K562 (cell line): ENCODE results near the gene RGL2. TPM values are rescaled to one million over a fixed set of nuclear protein-coding genes. Genes with fewer than 3 reads are reported as not detected.

Source experiments
- BCOR ChIP-seq: fragments of 450-650 bp; IDR thresholded peaks from 2 replicates; pipeline ENCODE4 v1.6.1; 2016
- C11orf30 ChIP-seq: fragments of 450-650 bp; IDR thresholded peaks from 2 replicates; pipeline ENCODE4 v1.6.1; 2016; ENCODE audit warnings: low read depth, mild to moderate bottlenecking
- DPF2 ChIP-seq: fragments of 450-650 bp; IDR thresholded peaks from 2 replicates; pipeline ENCODE4 v1.6.1; 2016
- GTF2F1 ChIP-seq: IDR thresholded peaks from 2 replicates; pipeline ENCODE4 v1.6.1; 2011; ENCODE audit warnings: low read depth, low read length, improper control_type of control experiment
- HES1 ChIP-seq: fragments of 450-650 bp; IDR thresholded peaks from 2 replicates; pipeline ENCODE4 v1.6.1; 2016; ENCODE audit warnings: low read depth, mild to moderate bottlenecking, moderate library complexity
- KDM5B ChIP-seq: fragments of 200-600 bp; sonication (generic); IDR thresholded peaks from 2 replicates; pipeline ENCODE4 v1.6.1; 2012; ENCODE audit warnings: low read depth, mild to moderate bottlenecking, moderate library complexity, low read length, control low read depth, inconsistent platforms; ENCODE audit not compliant: insufficient replicate concordance
- LCOR ChIP-seq: sonication (generic); formaldehyde crosslinking; IDR thresholded peaks from 2 replicates; pipeline ENCODE4 v1.8.0; 2022; ENCODE audit warnings: mild to moderate bottlenecking, missing genetic modification reagents
- MAFK ChIP-seq: IDR thresholded peaks from 2 replicates; pipeline ENCODE4 v1.6.1; 2011; ENCODE audit warnings: low read length, improper control_type of control experiment
- NEUROD1 ChIP-seq: fragments of 150-350 bp; IDR thresholded peaks from 2 replicates; pipeline ENCODE4 v1.6.1; 2014; ENCODE audit warnings: borderline replicate concordance, low read length, low read depth; ENCODE audit not compliant: partially characterized antibody
- NFYB ChIP-seq: IDR thresholded peaks from 2 replicates; pipeline ENCODE4 v1.6.1; 2011; ENCODE audit warnings: mild to moderate bottlenecking, moderate library complexity; ENCODE audit not compliant: insufficient read length; ENCODE audit errors: extremely low read depth
- NRF1 ChIP-seq, 2 experiments: fragments of 450-650 bp; IDR thresholded peaks in 1 of 2; conservative IDR thresholded peaks in 1 of 2; 2 replicates each; pipeline ENCODE4 v1.6.1; 2014; ENCODE audit warnings: mild to moderate bottlenecking in 2 of 2
- PHB ChIP-seq: fragments of 250-450 bp; sonication (Bioruptor Pico); IDR thresholded peaks from 2 replicates; pipeline ENCODE4 v1.5.0; 2021
- SMARCE1 ChIP-seq: fragments of 450-650 bp; IDR thresholded peaks from 2 replicates; pipeline ENCODE4 v1.7.1; 2016; ENCODE audit warnings: mild to moderate bottlenecking
- SNIP1 ChIP-seq: fragments of 450-650 bp; IDR thresholded peaks from 2 replicates; pipeline ENCODE4 v1.7.1; 2017; ENCODE audit warnings: low read depth, mild to moderate bottlenecking
- TBP ChIP-seq: optimal IDR thresholded peaks from 2 replicates; pipeline ENCODE3; 2011; ENCODE audit warnings: low read depth, low read length, improper control_type of control experiment
- ZBTB40 ChIP-seq, 2 experiments: fragments of 450-650 bp in 1 of 2; sonication (generic) in 1 of 2; formaldehyde crosslinking in 1 of 2; IDR thresholded peaks; 2 replicates each; pipeline versions ENCODE4 v1.7.1 to v1.9.0; 2016 to 2022; ENCODE audit warnings: inconsistent platforms in 1 of 2, mild to moderate bottlenecking in 1 of 2, missing genetic modification reagents in 1 of 2
- ZBTB7A ChIP-seq: IDR thresholded peaks from 2 replicates; pipeline ENCODE4 v1.6.1; 2011; ENCODE audit warnings: low read depth, mild to moderate bottlenecking, low read length, moderate library complexity, borderline replicate concordance; ENCODE audit not compliant: control insufficient read depth
- ZNF217 ChIP-seq: sonication (generic); formaldehyde crosslinking; IDR thresholded peaks from 2 replicates; pipeline ENCODE4 v1.8.0; 2022; ENCODE audit warnings: mild to moderate bottlenecking, missing genetic modification reagents
- ZNF696 ChIP-seq: fragments of 250-450 bp; sonication (Bioruptor Pico); conservative IDR thresholded peaks from 2 replicates; pipeline ENCODE4 v1.4.0; 2020; ENCODE audit warnings: mild to moderate bottlenecking, moderate library complexity
- ZNF717 ChIP-seq: fragments of 250-450 bp; sonication (Bioruptor Pico); IDR thresholded peaks from 2 replicates; pipeline ENCODE4 v1.5.0; 2021
- polyA plus RNA-seq, 8 experiments: library from polyadenylated mRNA; depleted of rRNA in 4 of 8; stranded (reverse) in 5 of 8; unstranded in 3 of 8; fragments of >200 nt; fragmentation: Nextera tagmentation in 2 of 8; fragmentation: Illumina TruSeq in 1 of 8; extraction: Ambion mirVana in 2 of 8; extraction: Trizol in 1 of 8; gene quantifications; 2 replicates each; pipeline versions ENCODE4 v1.2.1 to v1.2.3, GENCODE V29; 2011 to 2014; ENCODE audit warnings: inconsistent platforms in 1 of 8, missing spikeins in 1 of 8
- total RNA-seq, 7 experiments: library from RNA; depleted of rRNA in 6 of 7; stranded (reverse); fragments of >200 nt in 6 of 7; fragmentation: Illumina TruSeq in 2 of 7; extraction: Trizol in 2 of 7; gene quantifications; 2 replicates each; pipeline versions ENCODE4 v1.2.1 to v1.2.3, GENCODE V29; 2011 to 2021; ENCODE audit warnings: low replicate concordance in 1 of 7

RGL2 gene
- total and polyA plus RNA-seq, 9 of the 15 experiments (the other 6 are each of a cell fraction or from before 2014, with no cell fraction given) = 1.8 to 57.1 (median 19.5) TPM

- TF ChIP-seq ZNF217 (CRISPR knock-in tag) (no peak), LCOR (CRISPR knock-in tag) (no peak), ZNF717 (CRISPR knock-in tag) (no peak), BCOR (peak; percentile 82), NRF1 (conservative IDR thresholded peaks at IDR 0.05 in 1 of 2, IDR thresholded peaks at IDR 0.05 in 1 of 2) (peak; percentile 62 to 75), ZBTB40 (IDR thresholded peaks at IDR 0.05) (peak; percentile 58), ZBTB40 (CRISPR knock-in tag; IDR thresholded peaks at IDR 0.05) (no peak), KDM5B (peak; percentile 46), TBP (peak; percentile 53), GTF2F1 (no peak), DPF2 (peak; percentile 88), HES1 (0 out of 2 replicates have a peak, but pooled peaks have one; percentile 13), NEUROD1 (peak; percentile 81), ZNF696 (CRISPR knock-in tag) (no peak), PHB (no peak), NFYB (peak; percentile 78), SMARCE1 (peak; percentile 83), ZBTB7A (peak; percentile 86; the same call in 1 of the 2 replicates), MAFK (no peak), SNIP1 (peak; percentile 22; the same call in 1 of the 2 replicates), C11orf30 (peak; percentile 19; the same call in 1 of the 2 replicates)
Measured at GRCh38 chr6:33317669-33318425, 19.1 kb upstream of the RGL2 start, which contains the start of gene ZBTB22 (continued).
